Measurements from ENCODE around the gene SH3RF3.

The SH3RF3 gene

GRCh38 chr2:109229094-109229675 lies 100.2 kb downstream of the SH3RF3 start:
- DNase-seq (ENCODE audit: low read depth): no peak
- no peak overlapping the region for H3K4me3 ChIP-seq (ENCODE audit: low read depth, low read length)
- TF ChIP-seq, protein P1, sequence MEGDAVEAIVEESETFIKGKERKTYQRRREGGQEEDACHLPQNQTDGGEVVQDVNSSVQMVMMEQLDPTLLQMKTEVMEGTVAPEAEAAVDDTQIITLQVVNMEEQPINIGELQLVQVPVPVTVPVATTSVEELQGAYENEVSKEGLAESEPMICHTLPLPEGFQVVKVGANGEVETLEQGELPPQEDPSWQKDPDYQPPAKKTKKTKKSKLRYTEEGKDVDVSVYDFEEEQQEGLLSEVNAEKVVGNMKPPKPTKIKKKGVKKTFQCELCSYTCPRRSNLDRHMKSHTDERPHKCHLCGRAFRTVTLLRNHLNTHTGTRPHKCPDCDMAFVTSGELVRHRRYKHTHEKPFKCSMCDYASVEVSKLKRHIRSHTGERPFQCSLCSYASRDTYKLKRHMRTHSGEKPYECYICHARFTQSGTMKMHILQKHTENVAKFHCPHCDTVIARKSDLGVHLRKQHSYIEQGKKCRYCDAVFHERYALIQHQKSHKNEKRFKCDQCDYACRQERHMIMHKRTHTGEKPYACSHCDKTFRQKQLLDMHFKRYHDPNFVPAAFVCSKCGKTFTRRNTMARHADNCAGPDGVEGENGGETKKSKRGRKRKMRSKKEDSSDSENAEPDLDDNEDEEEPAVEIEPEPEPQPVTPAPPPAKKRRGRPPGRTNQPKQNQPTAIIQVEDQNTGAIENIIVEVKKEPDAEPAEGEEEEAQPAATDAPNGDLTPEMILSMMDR (conservative IDR thresholded peaks at IDR 0.05; ENCODE audit: low read depth, low read length): no peak

DNA sequence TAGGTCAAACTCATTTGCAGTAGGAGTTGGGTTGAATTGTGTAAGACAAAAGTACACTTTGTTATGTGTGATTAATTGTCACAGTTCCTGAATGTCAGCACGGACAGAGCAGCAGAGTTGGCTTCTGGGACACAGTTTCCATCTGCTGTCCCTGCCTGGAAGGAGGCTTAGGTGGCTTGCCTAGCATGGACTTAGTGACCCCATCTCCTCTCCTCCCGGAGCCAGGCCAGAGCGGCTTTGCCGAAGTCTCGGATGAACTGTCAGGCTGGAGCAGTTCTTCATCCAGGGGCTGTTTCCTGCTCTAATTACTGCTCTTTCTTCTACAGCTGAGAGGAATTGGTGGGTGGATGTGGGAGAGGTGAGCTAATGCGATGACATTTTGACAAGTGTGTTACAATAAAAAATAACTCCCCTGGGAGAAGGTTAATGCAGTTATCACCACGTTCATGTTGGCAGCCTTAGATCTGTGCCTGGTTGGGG lies 102.0 kb downstream of the SH3RF3 start:
- DNase-seq (ENCODE audit: low read depth): no peak
- H3K4me3 ChIP-seq (ENCODE audit: low read depth, low read length): no peak overlapping the region
- TF ChIP-seq, protein P1 (conservative IDR thresholded peaks at IDR 0.05; ENCODE audit: low read depth, low read length): no peak

DNA sequence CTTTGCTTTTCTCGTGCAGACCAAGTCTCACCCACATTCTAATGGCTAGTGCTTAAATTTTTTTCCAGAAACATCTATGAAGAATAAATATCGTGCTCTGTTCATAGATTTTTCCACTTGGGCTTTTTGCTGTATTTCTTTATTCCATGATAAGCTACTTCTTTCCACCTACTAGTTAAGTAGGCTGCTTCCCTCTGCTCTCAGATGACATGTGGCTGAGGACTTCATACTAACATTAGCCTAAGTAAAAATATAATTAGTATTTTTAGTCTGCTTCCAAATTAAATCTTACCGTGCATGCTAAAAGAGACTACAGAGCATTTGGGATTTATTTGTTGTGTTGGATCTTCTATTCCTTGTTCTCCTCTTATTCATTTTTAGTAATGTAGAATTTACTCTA lies 102.4 kb downstream of the SH3RF3 start:
- no peak for DNase-seq (ENCODE audit: low read depth)
- H3K4me3 ChIP-seq (ENCODE audit: low read depth, low read length): no peak overlapping the region
- TF ChIP-seq, protein P1 (conservative IDR thresholded peaks at IDR 0.05; ENCODE audit: low read depth, low read length): no peak

GRCh38 chr2:109231996-109232705 lies 103.1 kb downstream of the SH3RF3 start:
- no peak overlapping the region for H3K4me3 ChIP-seq (ENCODE audit: low read depth, low read length)
- TF ChIP-seq, protein P1 (conservative IDR thresholded peaks at IDR 0.05; ENCODE audit: low read depth, low read length): no peak
- DNase-seq (ENCODE audit: low read depth): no peak

DNA sequence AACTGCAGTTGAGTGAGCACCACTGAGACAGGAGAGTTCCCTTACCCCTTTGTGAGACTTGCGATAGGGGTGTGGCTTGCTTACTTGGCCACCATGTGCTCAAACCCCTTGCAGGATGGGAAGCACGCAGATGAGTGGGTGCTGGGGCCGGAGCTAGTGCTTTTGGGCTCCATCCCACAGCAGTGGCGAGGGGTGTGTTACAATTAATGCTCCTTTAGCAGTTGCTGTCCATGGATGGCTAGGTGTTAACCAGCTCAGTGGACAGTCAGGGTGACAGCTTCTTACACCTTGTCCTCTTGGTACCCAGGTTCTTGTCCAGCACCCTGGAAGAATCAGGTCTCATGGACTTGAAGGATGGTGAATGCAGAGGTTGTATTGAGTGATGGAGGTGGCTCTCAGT lies 103.9 kb downstream of the SH3RF3 start:
- TF ChIP-seq, protein P1 (conservative IDR thresholded peaks at IDR 0.05; ENCODE audit: low read depth, low read length): no peak

DNA sequence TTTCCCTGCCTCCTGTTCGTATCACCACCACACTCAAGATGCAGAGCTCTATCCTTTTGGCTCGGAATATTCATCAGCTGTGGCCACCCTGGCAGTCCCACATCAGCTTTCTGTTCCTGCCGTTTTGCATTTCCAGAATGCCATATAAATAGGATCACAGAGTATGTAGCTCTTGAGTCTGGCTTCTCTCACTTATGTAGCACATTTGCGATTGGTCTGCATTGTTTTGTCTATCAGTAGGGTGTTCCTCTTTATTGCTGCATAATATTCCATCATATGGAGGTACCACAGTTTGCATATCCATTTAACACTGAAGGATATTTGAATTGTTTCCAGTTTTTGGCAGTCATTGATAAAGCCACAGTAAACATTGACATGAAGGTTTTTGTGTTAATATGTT lies 104.6 kb downstream of the SH3RF3 start:
- H3K4me3 ChIP-seq (ENCODE audit: low read depth, low read length): no peak overlapping the region
- TF ChIP-seq, protein P1 (conservative IDR thresholded peaks at IDR 0.05; ENCODE audit: low read depth, low read length): no peak
- no peak for DNase-seq (ENCODE audit: low read depth)

More for the DNA sequence above, 103.9 kb downstream of the SH3RF3 start:
- DNase-seq (ENCODE audit: low read depth): no peak
- no peak overlapping the region for H3K4me3 ChIP-seq (ENCODE audit: low read depth, low read length)

GRCh38 chr2:109234355-109234754 lies 105.3 kb downstream of the SH3RF3 start:
- H3K4me3 ChIP-seq (ENCODE audit: low read depth, low read length): no peak overlapping the region
- TF ChIP-seq, protein P1 (conservative IDR thresholded peaks at IDR 0.05; ENCODE audit: low read depth, low read length): no peak
- DNase-seq (ENCODE audit: low read depth): no peak
